NCI-H2107 treated with DMSO at 0.1 percent for 48 hours (cell line): Measurements from ENCODE around the gene FAM53B.

ENCODE experiments used
- DNase-seq: peaks from one replicate; lab custom pipeline; 2025; ENCODE audit not compliant: unreplicated experiment; lab: John Stamatoyannopoulos, UW

The FAM53B gene

DNA sequence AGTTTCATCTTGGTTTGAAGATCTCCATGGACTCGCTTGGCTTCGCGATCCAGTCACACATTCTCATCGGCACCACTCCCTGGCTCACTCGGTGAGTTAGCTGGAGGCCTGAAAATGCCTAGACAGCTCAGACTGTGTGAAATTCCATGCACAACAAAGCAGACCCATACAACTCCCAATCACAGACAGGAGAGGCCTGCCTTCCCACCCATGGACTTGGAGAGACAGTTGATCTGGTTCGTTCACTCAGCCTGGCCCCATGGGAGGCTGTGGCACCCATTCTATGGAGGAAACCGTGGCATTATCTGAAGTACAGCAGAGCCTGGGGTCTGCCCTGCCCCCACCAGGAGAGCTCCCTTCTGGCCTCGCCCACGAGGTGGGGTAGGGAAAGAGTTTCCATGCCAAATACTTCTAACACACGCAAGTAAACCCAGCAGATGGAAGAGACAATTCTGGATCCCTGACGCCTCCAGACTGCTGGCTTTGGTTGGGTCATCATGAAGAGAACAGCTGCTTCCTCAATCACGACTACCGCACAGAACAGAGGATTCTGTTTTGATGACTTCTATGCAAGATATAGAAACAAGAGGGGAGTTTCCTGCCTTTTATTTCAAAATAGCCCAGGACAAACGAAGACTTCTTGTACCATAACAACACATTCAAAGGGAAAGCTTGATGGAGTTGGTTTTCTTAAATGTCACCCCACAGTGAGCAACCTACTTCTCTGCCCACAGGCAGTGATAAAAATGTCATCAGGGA is 15.9 kb downstream of the FAM53B start:
- no peak for DNase-seq

DNA sequence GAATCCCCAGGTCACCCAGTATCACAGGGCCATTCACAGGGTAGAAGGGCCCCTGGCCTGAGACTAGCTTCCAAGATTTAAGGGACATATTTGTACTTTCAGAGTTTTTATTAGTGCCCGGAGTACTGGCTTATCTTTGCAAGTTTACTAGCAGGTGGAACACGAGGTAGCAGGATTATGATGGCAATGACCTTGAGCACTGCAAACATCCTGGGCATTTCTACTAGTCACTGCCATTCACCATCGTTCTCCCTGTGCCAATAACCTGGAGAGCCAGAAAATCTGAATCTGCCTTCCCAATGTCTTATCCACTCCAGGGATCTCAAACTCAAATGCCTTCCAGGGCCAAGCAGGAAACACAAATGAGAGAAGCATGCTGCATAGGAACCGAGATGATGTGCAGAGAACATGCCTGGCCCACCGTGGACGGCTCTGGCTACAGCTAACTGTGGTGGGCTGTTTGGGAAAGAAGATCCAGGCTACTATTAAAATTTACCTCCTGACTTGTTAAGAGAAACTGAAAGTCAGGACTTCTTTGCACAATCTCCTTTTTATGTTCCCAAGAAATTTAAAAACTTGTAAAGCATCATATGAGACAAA is 16.7 kb downstream of the FAM53B start:
- DNase-seq = no peak

DNA sequence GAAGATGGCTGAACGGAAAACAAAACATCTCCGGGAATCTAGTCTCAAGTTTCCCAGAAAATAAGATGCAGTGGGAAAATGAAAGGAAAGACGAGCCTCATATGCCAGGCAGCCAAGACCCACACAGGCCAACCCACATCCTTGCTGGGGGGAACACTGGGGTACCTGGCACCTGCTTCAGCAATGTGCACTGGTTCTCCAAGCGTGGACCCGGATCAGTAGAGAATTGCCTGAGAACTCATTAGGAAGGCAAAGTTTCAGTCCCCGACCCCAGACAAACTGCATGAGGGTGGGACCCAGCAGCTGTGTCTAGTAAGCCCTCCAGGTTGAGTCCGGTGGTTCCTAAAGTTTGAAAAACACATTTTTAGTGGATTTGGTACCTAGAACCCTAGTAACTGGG is 18.4 kb downstream of the FAM53B start:
- no peak for DNase-seq

DNA sequence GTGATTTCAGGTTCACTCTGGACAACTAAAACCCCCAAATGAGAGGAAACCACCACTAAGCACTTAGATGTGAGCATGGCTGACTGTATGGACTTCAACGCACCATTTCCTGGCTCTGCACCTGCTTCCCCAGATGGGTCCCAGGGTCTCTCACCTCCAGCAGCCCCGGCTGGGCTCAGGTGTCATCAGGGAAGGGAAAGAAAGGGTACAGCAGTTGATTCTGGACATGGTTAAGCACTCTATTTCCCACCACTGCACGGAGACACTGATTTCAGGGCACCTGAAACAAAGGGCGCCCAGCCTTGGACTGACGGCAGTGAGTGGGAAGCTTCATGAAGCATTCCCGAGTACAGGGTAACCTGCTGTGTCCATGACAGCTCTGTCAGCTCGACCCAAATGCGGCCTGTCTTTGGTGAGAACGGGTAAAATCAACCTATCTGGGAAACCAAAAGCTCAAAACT is 19.0 kb downstream of the FAM53B start:
- DNase-seq = no peak

DNA sequence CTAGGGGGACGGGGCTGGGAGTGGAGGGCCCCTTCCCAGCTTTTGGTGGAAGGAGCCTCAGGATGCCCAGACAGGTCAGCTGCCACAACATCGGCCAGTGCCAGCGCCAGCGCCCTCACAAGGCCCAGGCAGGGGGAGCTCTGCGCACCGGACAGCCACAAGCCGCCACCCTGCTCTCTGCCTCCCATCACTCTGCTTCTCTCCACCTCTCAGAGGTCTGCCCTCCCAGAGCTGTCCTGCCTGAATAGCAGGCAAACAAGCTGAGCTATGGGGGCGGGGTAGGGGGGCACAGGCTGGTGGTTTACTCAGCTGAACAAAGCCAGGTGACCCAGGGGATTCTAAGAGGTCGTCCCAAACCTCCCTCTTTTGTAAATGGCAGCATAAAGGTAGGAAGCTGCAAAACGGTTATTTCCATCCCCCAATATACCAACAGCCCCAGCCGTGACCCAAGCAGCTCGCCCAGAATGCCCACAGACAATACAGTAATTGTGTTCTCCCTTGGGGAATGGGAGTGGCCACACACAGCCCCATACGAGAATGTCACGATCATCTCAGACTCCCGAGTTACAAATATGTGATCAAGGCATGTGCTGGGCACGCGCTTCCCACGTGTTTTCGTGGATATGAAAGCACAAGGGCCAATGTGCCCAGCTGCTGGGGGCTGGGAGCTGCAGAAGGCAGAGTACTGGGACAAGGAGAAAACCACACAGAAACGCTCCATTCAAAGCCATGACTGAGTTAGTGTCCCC is 19.7 kb downstream of the FAM53B start:
- no peak for DNase-seq

DNA sequence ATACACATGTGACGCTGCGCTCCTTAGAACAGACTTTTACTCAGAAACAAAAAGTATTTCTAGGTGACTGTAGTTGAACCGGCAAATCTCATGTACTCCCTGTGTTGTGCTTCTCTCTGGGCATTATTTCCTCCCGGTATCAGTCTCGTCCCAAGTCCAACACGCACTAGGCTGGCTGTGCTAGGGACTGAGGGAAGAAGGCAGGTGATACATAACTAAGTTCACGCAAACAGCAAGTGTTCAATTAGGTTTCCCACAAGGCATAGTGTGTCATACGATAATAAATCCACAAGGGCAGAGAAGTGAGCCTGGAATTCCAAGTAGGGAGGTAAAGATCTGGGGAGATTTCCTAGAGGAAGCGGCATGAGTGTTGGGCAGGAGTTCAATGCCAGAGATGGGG is 20.4 kb downstream of the FAM53B start:
- no peak for DNase-seq

DNA sequence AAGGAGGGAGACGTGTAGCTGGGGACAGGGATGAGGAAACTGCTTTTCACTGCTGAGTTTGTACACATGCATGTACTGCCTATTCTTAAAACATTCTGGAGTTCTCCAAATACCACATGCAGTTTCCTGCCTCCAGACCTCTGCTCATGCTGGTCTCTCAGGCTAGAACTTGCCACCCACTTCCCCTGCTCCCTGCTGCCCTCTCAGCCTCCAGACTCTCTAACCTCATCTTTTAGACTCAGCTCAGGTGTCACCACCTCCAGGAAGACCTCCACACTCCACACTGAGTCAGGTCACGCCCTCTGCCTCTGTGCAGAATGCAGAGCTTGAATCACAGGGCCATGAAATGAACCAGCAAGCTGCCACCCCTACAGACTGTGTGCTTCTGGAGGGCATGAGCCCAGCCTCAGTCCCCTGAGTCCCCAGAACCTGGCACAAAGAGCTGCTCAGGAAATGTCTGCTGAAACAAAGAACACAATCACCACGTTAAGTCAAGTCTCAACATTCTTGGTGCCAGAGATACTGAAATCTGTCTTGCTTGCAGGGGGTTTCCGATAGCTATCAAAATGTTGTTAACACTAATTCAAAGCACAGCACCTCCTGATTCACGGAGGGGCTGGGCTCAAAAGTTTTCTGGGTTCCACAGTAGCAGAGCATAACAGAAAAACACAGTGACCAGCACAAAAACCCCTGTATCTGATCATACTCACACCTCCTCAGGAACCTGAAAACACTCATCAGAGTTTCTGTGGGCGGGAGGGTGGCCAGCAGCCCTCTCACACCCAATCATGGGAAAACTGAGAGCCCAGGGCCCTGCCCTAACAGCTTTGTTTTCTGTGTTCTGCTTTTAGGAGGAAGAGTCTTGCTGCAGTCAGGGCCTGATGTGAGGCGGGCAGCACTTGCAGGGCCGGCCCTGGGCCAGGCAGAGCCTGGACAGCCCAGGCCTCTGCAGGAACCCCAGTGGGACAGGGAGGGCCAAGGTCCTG is 21.1 kb downstream of the FAM53B start:
- no peak for DNase-seq

DNA sequence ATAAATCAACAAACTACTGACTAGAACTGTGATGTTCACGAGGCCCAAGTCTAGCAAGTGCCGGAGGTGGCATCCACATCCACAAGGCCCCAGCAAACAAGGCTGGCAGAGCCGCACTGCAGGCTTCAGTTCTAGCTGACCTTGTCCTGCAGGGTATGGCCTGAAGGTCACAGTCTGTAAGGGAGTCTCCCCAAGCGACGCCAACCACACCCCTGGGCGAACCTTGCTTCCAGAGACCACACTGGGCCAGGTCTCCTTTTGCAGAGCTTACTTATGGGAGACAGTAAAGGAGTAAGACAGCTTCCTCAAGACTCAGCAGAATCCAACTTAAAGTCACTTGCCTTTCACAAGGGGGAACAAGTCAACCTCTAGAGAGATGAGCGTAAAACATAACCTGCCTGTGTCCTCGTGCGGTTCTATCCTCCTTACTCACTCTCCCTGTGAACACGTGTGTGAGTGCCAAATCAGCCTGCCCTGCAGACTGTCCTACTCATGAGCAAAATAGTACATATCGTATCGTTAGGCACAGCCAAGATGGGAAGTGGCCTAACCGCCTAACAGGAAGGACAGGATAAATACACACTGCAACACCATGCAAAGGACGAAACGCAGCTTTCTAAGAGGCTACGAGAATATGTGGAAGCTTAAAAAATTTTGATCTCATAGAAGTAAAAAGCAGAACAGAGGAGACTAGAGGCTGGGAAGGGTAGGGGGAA is 22.7 kb downstream of the FAM53B start:
- DNase-seq = no peak

DNA sequence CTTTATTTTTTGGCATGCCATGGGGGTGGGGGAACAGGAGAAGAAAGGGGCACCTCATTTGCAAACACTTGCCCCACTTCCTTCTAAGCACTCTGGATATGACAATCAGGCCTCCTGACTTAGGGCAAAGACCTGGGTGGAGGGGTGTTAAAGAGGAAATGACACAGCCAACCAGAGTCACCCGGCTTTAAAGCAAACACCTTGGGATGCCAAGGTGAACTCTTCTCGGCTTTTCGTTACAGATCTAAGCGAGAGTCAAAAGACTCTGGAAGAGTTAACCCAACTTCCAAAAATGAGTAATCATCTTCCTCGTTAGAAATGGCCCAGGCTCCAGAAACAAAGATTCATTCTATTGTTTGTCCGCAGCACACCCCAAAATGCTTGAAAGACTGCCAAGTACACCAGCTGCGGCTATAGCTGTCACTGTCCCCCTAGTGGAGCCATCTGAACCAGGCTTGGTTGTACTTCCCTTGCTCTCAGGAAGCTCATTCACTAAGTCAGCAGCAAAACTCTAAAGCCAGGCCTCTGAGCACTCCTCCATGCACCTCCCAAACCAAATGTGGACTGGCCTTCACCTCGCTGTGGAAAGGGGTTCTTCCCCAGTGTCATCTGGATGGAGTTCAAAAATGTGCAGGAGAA is 24.8 kb downstream of the FAM53B start:
- DNase-seq = no peak

DNA sequence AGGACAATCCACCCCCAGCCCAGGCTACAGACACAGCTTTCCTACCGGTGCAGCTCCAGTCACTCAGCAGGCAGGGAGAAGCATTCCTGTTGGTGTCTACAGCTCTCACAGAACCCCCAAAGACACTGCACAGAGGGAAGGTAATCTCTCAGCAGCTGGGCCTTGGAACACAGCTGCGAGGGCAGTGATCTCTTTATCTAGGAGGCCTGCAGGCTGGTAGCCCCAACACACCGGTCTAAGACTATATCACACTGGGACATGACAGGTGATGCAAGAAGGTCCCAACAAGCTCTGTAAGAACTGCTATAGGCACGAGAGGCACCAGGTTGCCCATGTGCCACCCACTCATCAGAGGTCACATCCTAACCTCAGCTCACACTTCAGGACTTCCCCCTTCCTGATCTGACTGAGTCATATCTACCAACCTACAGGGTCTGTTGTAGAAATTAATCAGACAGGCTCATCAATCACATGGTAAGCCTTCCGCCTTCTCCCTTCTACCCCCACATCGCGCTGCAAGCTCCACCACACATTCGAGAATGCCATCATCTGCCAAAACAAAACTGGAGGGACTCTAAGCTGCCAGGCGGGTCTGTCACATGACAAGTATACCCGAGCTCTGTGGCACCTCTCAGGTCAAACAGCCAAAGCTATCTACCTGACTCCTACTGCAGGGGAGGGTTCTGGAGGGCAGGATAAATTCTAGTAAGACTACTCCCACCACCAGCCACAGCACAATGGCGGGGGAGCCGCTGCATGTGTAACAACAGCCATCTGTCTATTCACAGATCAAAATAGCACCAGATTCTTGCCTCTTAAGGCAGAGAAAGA is 26.1 kb downstream of the FAM53B start:
- peak; percentile 20 for DNase-seq

DNA sequence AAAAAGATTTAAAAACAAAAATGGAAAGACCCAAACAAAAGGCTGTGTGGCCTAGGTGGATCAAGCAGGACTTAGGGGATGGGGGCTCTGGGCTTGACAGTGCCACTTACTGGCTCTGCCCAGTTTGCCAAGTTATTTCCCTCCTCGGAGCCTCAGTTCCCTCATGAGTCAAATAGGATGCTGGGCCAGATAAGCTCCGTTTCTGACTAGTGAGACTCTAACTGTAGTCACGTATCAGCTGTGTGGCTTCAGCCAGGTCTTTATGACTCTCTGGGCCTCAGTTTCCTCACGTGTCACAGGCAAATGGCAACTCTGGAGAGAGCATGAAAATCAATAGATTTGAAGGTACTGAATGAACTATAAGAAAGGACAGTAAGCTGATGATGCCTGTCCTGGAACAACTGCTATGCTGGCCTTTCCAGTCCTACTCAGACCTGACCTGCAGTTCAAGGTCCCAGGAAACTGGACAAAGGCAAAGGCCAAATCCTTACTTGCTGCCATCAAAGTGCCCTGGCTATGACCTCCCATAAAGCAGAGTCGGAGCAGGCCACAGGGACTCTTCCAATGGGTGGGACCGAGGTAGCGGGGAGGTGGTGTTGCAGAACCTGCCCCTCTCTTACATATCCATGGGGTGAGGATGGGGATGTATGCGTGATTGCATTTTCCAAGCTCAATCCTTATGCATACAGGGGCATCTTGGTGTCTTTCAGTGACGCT is 27.0 kb downstream of the FAM53B start:
- DNase-seq = no peak

DNA sequence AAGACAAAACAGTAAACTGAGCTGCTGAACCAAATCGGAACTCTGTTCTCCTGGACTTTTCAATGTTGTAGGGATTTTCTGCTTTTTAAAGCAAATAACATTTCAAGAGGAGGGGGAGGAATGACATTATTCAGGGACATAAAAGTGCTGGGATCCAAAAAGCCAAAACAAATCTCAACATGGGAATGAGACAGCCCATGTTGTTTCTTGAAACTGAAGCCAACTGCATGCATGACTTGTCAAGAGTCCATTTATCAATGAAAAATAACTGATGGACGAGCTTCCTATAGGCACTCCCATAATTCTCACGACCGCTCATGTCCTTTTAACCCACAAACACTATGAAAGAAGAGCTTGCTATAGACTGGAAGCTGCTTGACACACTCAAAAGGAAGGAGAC is 27.8 kb downstream of the FAM53B start:
- no peak for DNase-seq

DNA sequence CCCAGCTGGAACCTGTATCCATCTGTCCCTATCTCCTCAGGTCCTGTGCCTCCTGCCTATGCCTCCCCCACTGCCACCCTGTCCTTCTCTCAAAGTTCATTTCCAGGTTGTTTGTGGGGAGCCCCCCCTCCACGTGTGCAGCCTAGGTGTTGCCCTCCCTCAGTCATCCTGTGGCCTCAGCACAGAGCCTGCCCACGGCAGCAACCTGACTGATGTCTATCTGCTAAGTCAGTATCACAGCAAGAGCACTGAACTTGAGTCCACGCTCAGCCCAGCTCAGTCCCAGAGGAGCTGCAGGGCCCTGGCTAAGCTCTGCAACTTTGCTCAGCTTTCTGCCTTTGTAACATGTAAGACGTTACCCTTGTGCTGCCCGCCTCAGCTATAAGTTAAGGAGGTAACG is 28.7 kb downstream of the FAM53B start:
- no peak for DNase-seq

DNA sequence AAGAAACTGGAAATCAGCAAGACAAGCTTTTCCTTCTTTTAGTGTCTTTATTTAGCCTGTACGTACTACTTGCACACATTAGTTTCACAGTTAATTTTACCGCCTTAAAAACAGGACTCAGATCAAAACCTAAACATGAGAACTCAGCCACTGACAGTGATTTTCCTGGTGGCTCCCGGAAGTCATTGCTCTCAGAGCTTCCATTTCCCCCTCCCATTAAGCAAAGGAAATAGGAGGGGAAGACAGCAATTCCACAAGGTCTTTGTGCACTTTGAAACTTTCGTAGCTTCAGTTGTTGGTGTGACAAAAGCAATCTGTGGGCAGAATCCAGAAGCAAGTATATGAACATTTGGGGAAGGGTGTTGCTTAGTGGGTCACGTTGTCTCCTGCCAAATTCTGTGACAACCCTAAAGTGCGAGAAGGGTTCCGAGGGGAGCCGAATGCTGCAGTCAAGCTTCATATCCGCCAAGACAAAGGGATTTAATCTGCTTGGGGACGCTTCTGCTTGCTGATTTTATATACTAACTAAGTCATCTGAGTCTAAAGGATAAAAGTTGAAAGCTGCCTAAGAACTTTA is 30.4 kb downstream of the FAM53B start:
- no peak for DNase-seq

DNA sequence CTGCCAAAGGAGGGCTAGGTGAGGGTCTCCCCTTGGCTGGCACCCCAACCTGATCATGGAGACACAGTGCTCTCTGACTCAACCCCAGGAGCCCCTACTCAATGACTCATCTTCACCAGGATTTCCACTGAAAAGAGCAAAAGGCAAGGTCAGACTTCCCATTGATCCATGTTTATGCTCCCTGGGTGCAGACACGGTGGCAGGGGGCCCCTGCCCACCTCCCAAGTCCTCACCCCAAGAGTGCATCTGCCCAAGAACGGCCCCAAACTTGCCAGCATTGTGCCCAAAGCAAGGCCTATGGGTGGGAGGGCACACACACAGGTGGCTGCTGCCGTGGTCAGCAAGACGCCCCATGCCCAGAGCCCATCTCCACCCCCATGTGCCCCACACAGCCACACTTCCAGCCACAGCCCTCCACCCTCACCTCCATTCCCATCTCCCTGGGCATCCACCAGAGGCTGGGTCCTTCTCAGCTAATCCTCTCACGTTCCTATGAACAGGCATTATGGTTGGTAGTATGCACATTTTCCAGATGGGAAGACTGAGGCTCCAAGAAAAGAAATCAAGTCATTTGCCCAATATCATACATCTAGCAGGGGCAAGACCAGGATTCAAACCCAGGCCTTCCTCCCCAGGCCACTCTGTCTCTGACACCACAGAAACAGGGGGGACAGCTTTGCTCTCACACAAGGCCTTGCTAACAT is 31.3 kb downstream of the FAM53B start:
- no peak for DNase-seq

DNA sequence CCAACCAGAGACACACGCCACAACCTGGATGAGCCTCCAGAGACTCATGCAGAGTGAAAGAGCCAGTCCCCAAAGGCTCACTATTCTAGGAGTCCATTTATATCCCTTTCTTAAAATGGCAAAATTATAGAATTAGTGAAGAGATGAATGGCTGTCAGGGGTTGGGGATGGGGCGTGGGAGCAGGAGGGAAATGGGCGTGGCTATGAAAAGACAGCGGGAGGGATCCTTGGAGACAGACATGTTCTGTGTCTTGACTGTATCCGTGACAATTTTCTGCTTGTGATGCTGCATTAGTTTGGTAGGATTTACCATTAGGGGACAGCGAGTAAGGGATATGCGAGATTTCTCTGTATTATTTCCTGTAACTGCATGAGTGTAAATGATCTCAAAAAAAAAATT is 33.0 kb downstream of the FAM53B start:
- no peak for DNase-seq

DNA sequence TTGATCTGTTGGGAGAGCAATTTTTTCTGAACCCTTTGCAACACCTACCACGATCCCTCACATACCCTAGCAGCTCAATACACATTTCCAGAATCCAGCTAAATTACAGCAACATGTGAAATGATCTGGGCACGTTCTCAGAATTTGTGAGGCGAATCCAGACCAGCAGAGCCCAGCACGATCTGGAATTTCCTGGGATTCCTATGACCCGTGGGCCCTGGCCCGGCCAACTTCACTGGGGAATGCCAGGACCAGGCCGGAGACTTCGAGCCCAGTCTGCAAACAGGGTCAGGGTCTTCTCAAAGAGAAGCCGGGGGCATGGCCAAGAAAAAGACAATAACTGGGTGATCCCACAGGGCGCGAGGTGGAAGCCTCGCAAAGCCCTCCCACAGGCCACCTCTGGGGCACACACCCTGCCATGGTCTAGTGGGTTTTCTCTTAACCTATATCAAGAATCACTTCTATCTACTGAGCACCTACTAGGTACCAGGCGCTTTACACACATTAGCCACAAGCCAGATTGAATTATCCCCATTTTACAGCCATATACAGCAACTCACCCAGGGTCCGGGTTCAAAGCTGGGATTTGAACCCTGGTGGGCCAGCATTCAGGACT is 33.8 kb downstream of the FAM53B start:
- DNase-seq = no peak
